ENCODE results near the gene GNA12.

GNA12 gene

GRCh38 chr7:2757904-2758672 lies 86.0 kb downstream of the GNA12 start:
- peak overlapping the region; percentile 47 for H3K27ac ChIP-seq
- TF ChIP-seq ZFX (IDR thresholded peaks at IDR 0.05; ENCODE audit: borderline replicate concordance) (no peak), CTCF (IDR thresholded peaks at IDR 0.05) (no peak)

- peak overlapping the region; percentile 47 for H3K27ac ChIP-seq
- no peak for TF ChIP-seq ZFX (IDR thresholded peaks at IDR 0.05; ENCODE audit: borderline replicate concordance)
- no peak for TF ChIP-seq CTCF (IDR thresholded peaks at IDR 0.05)
These were observed 86.7 kb downstream of the GNA12 start for GRCh38 chr7:2757361-2757903.

- H3K27ac ChIP-seq: no peak overlapping the region
- TF ChIP-seq CTCF (IDR thresholded peaks at IDR 0.05) (no peak), ZFX (IDR thresholded peaks at IDR 0.05; ENCODE audit: borderline replicate concordance) (no peak)
These were observed 88.6 kb downstream of the GNA12 start for GRCh38 chr7:2755531-2755930.

GRCh38 chr7:2754912-2755311 lies 89.2 kb downstream of the GNA12 start:
- TF ChIP-seq ZFX (IDR thresholded peaks at IDR 0.05; ENCODE audit: borderline replicate concordance) (no peak), CTCF (IDR thresholded peaks at IDR 0.05) (no peak)
- no peak overlapping the region for H3K27ac ChIP-seq

- no peak overlapping the region for H3K27ac ChIP-seq
- no peak for TF ChIP-seq CTCF (IDR thresholded peaks at IDR 0.05)
- TF ChIP-seq ZFX (IDR thresholded peaks at IDR 0.05; ENCODE audit: borderline replicate concordance): no peak
These were observed 90.0 kb downstream of the GNA12 start for GRCh38 chr7:2754086-2754485.

GRCh38 chr7:2753148-2753547 lies 91.0 kb downstream of the GNA12 start:
- no peak for TF ChIP-seq CTCF (IDR thresholded peaks at IDR 0.05)
- no peak for TF ChIP-seq ZFX (IDR thresholded peaks at IDR 0.05; ENCODE audit: borderline replicate concordance)
- no peak overlapping the region for H3K27ac ChIP-seq

GRCh38 chr7:2751086-2751485 lies 93.0 kb downstream of the GNA12 start:
- no peak overlapping the region for H3K27ac ChIP-seq
- TF ChIP-seq ZFX (IDR thresholded peaks at IDR 0.05; ENCODE audit: borderline replicate concordance): no peak
- TF ChIP-seq CTCF (IDR thresholded peaks at IDR 0.05): no peak

Data from 22Rv1 (cell line).